Progenitor cell of endocrine pancreas (in vitro differentiated cells): ENCODE measurements around the gene ACTR3C. TPM values are rescaled to one million over a fixed set of nuclear protein-coding genes. Genes with fewer than 3 reads are reported as not detected.

Experiments
- DNase-seq: peaks from one replicate; pipeline ENCODE4 v3.0.0; 2021; ENCODE audit warnings: low spot score; ENCODE audit not compliant: unreplicated experiment
- H3K27ac Mint-ChIP-seq: 2 replicates; pipeline ENCODE4 v1.8.0; 2021; ENCODE audit warnings: mild to moderate bottlenecking, moderate library complexity, mixed read lengths
- H3K27me3 Mint-ChIP-seq: 2 replicates; pipeline ENCODE4 v1.8.0; 2021; ENCODE audit warnings: mixed read lengths
- H3K36me3 Mint-ChIP-seq: 2 replicates; pipeline ENCODE4 v1.8.0; 2022; ENCODE audit warnings: mixed read lengths; ENCODE audit not compliant: insufficient read depth
- H3K4me1 Mint-ChIP-seq: 2 replicates; pipeline ENCODE4 v1.8.0; 2021; ENCODE audit warnings: low read depth, mixed read lengths
- H3K4me3 Mint-ChIP-seq: 2 replicates; pipeline ENCODE4 v1.8.0; 2021; ENCODE audit warnings: low read depth, mild to moderate bottlenecking, moderate library complexity, mixed read lengths
- H3K9me3 Mint-ChIP-seq: 2 replicates; pipeline ENCODE4 v1.8.0; 2021; ENCODE audit warnings: low read depth, mixed read lengths
- CTCF ChIP-seq: fragments of 200-600 bp; sonication (generic); IDR thresholded peaks from one replicate; pipeline ENCODE4 v1.5.0; 2021; ENCODE audit warnings: antibody characterized with exemption, mild to moderate bottlenecking; ENCODE audit not compliant: unreplicated experiment
- total RNA-seq: library from RNA; stranded (reverse); gene quantifications from 2 replicates; pipeline ENCODE4 v1.2.1, GENCODE V29; 2021

ACTR3C gene
- total RNA-seq, 1 donor from 2014 or later = 3.3 TPM

GRCh38 chr7:150351587-150352194 lies 28.3 kb upstream of the ACTR3C start:
- Mint-ChIP-seq H3K36me3 (no peaks in the 10 kb centered on the region), H3K27me3 (peaks cover 1% of the 10 kb centered on the region), H3K4me1 (no peaks in the 10 kb centered on the region), H3K9me3 (no peaks in the 10 kb centered on the region), H3K4me3 (no peak overlapping the region), H3K27ac (no peak overlapping the region)
- DNase-seq = no peak
- no peak for TF ChIP-seq CTCF

- Mint-ChIP-seq H3K9me3 (no peaks in the 10 kb centered on the region), H3K27me3 (peaks cover 29% of the 10 kb centered on the region), H3K4me3 (no peak overlapping the region), H3K4me1 (peaks cover 2% of the 10 kb centered on the region), H3K36me3 (no peaks in the 10 kb centered on the region), H3K27ac (no peak overlapping the region)
- DNase-seq = no peak
- no peak for TF ChIP-seq CTCF
These were observed 23.6 kb upstream of the ACTR3C start for GRCh38 chr7:150346922-150347321.

GRCh38 chr7:150345012-150345411 lies 21.7 kb upstream of the ACTR3C start:
- Mint-ChIP-seq H3K27ac (no peak overlapping the region), H3K9me3 (no peaks in the 10 kb centered on the region), H3K4me1 (peaks cover 9% of the 10 kb centered on the region), H3K4me3 (no peak overlapping the region), H3K36me3 (no peaks in the 10 kb centered on the region), H3K27me3 (peaks cover 38% of the 10 kb centered on the region)
- no peak for TF ChIP-seq CTCF
- no peak for DNase-seq

GRCh38 chr7:150344299-150344698 lies 21.0 kb upstream of the ACTR3C start:
- no peak for DNase-seq
- no peak for TF ChIP-seq CTCF
- Mint-ChIP-seq H3K27ac (no peak overlapping the region), H3K4me3 (no peak overlapping the region), H3K36me3 (no peaks in the 10 kb centered on the region), H3K27me3 (peaks cover 44% of the 10 kb centered on the region), H3K4me1 (peaks cover 11% of the 10 kb centered on the region), H3K9me3 (no peaks in the 10 kb centered on the region)

GRCh38 chr7:150343225-150343624 lies 19.9 kb upstream of the ACTR3C start:
- no peak for DNase-seq
- Mint-ChIP-seq H3K4me3 (no peak overlapping the region), H3K27ac (no peak overlapping the region), H3K9me3 (no peaks in the 10 kb centered on the region), H3K4me1 (peaks cover 11% of the 10 kb centered on the region), H3K36me3 (no peaks in the 10 kb centered on the region), H3K27me3 (peaks cover 47% of the 10 kb centered on the region)
- no peak for TF ChIP-seq CTCF
